GM21737 (cell line): Measurements from ENCODE around the gene ARHGAP45.

ENCODE experiments used
- ATAC-seq: cut with Tn5 transposase; IDR thresholded peaks from one replicate; pipeline ENCODE4 v1.9.1; 2021; ENCODE audit warnings: mild to moderate bottlenecking, moderate library complexity; ENCODE audit not compliant: unreplicated experiment

ARHGAP45 gene

GRCh38 chr19:1102407-1103131 lies 35.6 kb downstream of the ARHGAP45 start:
- no peak for ATAC-seq

GRCh38 chr19:1103132-1103707 lies 36.3 kb downstream of the ARHGAP45 start:
- ATAC-seq = no peak

GRCh38 chr19:1103708-1104310 lies 36.8 kb downstream of the ARHGAP45 start, which contains the start of gene GPX4:
TSS of gene GPX4 (plus strand) at chr19:1103994. CDS start at chr19:1104044, 50 bp downstream.
- peak; percentile 54 for ATAC-seq

- ATAC-seq = peak; percentile 40
These were observed 37.5 kb downstream of the ARHGAP45 start for GRCh38 chr19:1104311-1105007.

GRCh38 chr19:1105008-1105872 lies 38.3 kb downstream of the ARHGAP45 start:
- no peak for ATAC-seq

- ATAC-seq = no peak
These were observed 39.2 kb downstream of the ARHGAP45 start for GRCh38 chr19:1105873-1106840.

- no peak for ATAC-seq
These were observed 40.1 kb downstream of the ARHGAP45 start for GRCh38 chr19:1106841-1107660.

GRCh38 chr19:1107661-1108261 lies 40.8 kb downstream of the ARHGAP45 start:
- ATAC-seq = no peak

- ATAC-seq = no peak
These were observed 41.5 kb downstream of the ARHGAP45 start for GRCh38 chr19:1108291-1109031.

GRCh38 chr19:1109032-1109551 lies 42.1 kb downstream of the ARHGAP45 start:
- ATAC-seq = no peak

GRCh38 chr19:1109697-1110671 lies 43.0 kb downstream of the ARHGAP45 start:
- ATAC-seq = no peak

GRCh38 chr19:1110809-1111640 lies 44.1 kb downstream of the ARHGAP45 start:
- ATAC-seq = no peak

- ATAC-seq = no peak
These were observed 44.8 kb downstream of the ARHGAP45 start for GRCh38 chr19:1111641-1112267.

GRCh38 chr19:1112268-1113029 lies 45.5 kb downstream of the ARHGAP45 start:
- no peak for ATAC-seq
